SK-N-MC (cell line): ENCODE data around the gene PLPP3.

Experiments used
- EZH2 ChIP-seq: fragments of 200-600 bp; sonication (generic); IDR thresholded peaks from one replicate; pipeline ENCODE4 v1.6.1; 2017; ENCODE audit warnings: antibody characterized with exemption
- POLR2AphosphoS5 ChIP-seq: IDR thresholded peaks from 2 replicates; pipeline ENCODE4 v1.6.1; 2012; ENCODE audit warnings: mild to moderate bottlenecking, low read depth, low read length, borderline replicate concordance

DNA sequence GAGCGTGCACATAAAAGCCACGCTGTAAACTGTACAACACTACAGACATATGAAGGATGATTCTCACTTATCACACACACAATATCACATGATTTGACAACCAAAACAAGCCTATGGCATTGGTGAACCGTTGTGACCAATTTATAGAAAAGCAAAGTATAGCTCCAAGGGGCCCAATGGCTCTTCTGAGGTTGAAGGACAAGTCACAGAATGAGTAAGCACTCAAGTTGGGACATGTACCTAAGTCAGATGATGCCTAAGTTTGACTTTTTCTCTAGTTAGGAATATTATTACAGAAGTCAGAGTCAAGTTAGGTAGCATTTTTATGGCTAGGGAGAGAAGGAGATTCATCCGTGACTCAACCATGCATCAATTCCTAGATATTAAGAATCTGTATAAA lies 45.7 kb downstream of the PLPP3 start:
- TF ChIP-seq EZH2 (no peak), POLR2AphosphoS5 (no peak)
